Neural cell (in vitro differentiated cells): ENCODE data around the gene CERS1.

Source experiments
- CTCF ChIP-seq: fragments of 450-650 bp; IDR thresholded peaks from 2 replicates; pipeline ENCODE4 v1.5.1; 2014; ENCODE audit warnings: antibody characterized with exemption, mild to moderate bottlenecking, moderate library complexity; ENCODE audit not compliant: poor library complexity, severe bottlenecking
- EP300 ChIP-seq: fragments of 450-650 bp; conservative IDR thresholded peaks from 2 replicates; pipeline ENCODE4 v1.6.1; 2014; ENCODE audit warnings: antibody characterized with exemption, mild to moderate bottlenecking, moderate library complexity; ENCODE audit not compliant: poor library complexity, severe bottlenecking
- EZH2 ChIP-seq: fragments of 200-600, 300-800 bp; shearing (Covaris generic), sonication (generic); IDR thresholded peaks from 2 replicates; pipeline ENCODE4 v1.6.1; 2014; ENCODE audit warnings: antibody characterized with exemption, low read length, borderline replicate concordance, mild to moderate bottlenecking; ENCODE audit not compliant: insufficient read depth, poor library complexity, severe bottlenecking
- MXI1 ChIP-seq: fragments of 450-650 bp; conservative IDR thresholded peaks from 2 replicates; pipeline ENCODE4 v1.6.1; 2014; ENCODE audit warnings: antibody characterized with exemption, mild to moderate bottlenecking; ENCODE audit not compliant: poor library complexity, severe bottlenecking
- POLR2AphosphoS5 ChIP-seq: IDR thresholded peaks from 2 replicates; pipeline ENCODE4 v1.6.1; 2012
- REST ChIP-seq: IDR thresholded peaks from 2 replicates; pipeline ENCODE4 v1.6.1; 2012; ENCODE audit warnings: borderline replicate concordance
- SMC3 ChIP-seq: fragments of 450-650 bp; conservative IDR thresholded peaks from 2 replicates; pipeline ENCODE4 v1.6.1; 2014; ENCODE audit warnings: antibody characterized with exemption, mild to moderate bottlenecking, moderate library complexity; ENCODE audit not compliant: poor library complexity
- TAF1 ChIP-seq: IDR thresholded peaks from 2 replicates; pipeline ENCODE4 v1.6.1; 2012; ENCODE audit warnings: low read depth

GRCh38 chr19:18828786-18829185, 67.2 kb downstream of the CERS1 start:
- TF ChIP-seq REST (no peak), CTCF (no peak), POLR2AphosphoS5 (no peak), SMC3 (no peak), EP300 (no peak), EZH2 (no peak), MXI1 (no peak), TAF1 (no peak)
